Mesenteric fat pad (tissue), 1 donor: ENCODE measurements around the gene RELB. TPM values are rescaled to one million over a fixed set of nuclear protein-coding genes. Genes with fewer than 3 reads are reported as not detected.

Experiments
- DNase-seq: peaks from one replicate; pipeline ENCODE4 v3.0.0-alpha.2; 2020; ENCODE audit warnings: low spot score
- total RNA-seq: library from RNA; stranded (reverse); fragmentation: NEBNext Ultra II Directional; extraction: Animal tissue kit (Norgen Biotek cat#: 25700); gene quantifications from one replicate; pipeline ENCODE4 v1.2.1, GENCODE V29; 2021
- donor health status: DM: yes; HTN: yes; CAD: no.

The RELB gene
- total RNA-seq, 1 donor from 2014 or later, result 17.7 TPM

DNA sequence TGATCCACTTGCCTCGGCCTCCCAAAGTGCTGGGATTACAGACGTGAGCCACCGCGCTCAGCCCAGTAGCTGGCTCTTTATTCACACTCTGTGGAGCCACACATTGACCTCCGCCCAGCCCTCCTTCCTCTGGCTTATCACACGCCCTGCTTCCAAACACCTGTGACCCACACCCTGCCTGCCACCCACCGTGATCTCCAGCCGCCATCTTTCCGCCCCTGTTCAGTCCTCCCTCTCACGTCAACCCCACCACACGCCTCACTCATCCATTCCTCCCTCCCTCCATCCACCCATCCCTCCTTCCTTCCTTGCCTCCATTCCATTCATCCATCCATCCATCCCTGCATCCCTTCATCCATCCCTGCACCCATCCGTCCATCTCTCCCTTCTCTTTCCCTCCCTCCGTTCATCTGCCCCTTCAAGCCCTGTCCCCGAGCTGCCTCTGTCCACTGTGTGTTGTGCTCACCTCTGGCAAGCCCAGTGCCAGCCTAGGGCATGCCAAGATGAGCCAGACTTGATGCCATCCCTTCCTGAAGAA is 57.4 kb downstream of the RELB start:
- no peak for DNase-seq

DNA sequence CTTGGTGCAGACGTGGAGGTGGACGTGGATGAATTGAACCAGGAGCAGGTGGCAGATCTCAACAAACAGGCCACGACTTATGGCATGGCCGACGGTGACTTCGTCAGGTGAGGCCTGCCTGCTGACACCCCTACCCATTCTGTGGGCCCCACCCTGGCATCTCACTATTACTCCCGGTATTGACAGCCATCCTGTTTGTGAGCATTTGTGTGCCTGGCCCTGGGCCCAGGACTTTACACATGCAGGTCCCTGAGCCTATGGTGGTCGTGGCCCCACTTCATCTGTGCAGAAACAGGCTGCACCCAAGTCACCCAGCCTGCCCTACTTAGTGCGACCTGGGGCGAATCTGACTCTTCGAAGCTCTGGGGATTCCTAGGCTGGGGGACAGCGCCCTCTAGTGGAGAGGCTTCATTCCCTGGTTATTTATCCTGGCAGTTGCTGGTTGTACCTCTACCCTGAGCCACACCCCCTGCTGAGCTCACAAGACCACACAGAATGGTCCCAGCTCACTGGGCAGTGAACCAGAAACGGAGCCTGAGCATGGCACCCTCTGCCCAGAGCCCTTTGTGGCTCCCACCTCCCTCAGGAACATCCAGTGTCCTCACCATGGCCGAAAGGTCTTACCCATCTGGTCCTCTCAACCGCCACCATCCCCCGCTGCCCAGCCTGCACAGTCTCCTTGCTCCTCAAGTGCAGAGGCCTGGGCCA is 58.1 kb downstream of the RELB start:
- DNase-seq, result no peak

DNA sequence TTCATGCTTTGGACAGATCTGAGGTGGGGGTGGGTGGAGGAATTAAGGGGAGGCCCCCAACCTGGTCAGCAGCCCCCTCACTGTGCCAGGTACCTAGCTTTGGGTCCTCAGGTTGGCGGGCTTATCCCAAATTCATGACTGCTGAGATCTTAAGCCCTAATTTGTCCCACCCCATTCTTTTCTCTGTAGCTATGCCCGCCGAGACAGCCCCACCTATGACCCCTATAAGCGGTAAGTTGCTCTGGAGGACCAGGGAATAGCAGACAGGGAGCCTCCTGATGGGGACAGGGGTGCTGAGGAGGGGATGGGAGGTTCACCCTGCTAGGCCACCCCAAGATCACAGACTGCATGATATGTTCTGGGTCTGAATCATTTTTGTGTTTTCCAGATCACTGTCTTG is 60.7 kb downstream of the RELB start:
- no peak for DNase-seq

DNA sequence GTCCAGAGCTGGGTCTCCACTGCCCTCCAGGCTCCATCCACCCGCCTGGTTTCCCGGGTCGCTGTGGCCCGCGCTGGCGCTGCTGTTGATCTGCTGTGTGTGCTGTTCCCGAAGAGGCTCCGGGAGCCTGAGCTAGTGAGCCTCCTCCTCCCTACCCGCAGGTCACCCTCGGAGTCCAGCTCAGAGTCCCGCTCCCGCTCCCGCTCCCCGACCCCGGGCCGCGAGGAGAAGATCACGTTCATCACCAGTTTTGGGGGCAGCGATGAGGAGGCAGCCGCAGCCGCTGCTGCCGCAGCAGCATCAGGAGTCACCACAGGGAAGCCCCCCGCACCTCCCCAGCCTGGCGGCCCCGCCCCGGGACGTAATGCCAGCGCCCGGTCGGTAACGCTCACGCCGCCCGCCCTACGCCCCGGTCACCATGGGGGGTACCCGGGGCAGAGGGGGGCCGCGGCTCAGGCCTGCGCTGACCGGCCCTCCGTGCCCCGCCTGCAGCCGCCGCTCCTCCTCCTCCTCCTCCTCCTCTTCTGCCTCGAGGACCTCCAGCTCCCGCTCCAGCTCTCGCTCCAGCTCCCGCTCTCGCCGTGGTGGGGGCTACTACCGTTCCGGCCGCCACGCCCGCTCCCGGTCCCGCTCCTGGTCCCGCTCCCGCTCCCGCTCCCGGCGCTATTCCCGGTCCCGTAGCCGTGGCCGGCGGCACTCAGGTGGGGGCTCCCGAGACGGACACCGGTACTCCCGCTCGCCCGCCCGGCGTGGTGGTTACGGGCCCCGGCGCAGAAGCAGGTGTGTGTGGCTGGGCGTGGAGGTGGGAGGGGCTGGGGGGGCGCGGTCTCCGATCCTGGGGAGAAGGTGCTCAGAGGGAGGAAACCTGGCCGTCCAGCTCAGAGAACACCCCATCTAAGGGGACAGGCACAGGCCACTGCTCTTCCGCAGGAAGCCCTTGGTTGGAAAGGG is 62.9 kb downstream of the RELB start:
- no peak for DNase-seq

DNA sequence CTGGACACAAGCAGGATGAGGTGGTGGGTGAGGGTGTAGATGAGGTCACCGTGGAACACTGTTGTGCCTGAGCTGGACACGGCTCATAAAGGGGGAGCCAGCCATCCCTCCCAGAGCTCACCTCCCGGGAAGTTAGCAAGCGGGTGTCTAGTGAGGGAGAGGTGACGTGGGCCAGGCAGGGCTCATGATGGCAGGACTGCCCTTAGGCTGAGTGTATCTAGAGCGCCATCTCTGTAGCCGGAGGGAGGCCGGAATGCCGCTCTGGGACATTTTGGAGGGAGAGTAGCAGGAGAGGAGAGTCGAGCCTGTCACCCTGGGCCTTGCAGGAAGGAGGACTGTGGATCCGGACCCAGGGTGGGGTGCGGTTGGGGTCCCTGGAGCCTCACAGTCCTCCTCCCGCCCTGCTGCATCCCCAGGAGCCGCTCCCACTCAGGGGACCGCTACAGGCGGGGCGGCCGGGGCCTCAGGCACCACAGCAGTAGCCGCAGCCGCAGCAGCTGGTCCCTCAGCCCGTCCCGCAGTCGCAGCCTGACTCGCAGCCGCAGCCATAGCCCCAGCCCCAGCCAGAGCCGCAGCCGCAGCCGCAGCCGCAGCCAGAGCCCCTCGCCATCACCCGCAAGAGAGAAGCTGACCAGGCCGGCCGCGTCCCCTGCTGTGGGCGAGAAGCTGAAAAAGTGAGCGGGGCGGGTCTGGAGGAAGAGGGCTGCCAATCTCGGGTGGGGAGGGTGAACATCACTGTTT is 65.8 kb downstream of the RELB start:
- DNase-seq, result no peak

DNA sequence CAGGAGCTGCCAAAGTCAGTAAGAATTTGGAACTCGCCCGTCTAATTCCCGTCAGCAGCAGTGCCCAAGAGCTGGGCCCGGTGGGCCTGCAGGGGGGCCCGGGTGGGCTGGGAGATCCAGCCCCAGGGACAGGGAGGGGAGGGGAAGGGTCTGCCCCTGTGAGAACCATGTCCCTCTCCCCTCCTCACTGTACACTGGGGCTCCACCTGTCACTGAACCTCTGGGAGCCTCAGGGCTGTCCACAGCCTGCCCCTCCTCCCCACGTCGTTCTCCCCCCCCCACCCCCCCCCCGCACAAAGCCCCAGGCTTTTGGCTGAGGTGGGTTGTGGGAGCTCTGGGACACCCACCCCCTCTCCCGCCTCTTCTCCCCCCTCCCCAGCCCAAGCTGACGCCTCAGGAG is 66.8 kb downstream of the RELB start:
- no peak for DNase-seq

DNA sequence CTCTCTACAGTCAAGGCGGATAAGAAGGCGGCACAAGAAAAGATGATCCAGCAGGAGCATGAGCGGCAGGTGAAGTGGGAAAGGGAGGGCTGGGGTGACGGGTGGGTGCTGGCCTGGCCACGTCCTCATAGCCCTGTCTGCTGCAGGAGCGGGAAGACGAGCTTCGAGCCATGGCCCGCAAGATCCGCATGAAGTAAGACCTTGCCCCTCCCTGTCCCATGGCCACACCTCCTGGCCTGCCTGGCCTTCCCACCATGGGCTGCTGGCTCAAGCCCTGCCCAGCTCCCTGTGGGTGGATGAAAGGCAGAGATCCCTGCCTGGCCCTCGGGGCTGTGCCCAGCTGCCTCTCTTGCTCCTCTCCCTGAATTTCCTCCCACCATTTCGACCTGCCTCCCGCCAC is 67.8 kb downstream of the RELB start:
- DNase-seq, result no peak

DNA sequence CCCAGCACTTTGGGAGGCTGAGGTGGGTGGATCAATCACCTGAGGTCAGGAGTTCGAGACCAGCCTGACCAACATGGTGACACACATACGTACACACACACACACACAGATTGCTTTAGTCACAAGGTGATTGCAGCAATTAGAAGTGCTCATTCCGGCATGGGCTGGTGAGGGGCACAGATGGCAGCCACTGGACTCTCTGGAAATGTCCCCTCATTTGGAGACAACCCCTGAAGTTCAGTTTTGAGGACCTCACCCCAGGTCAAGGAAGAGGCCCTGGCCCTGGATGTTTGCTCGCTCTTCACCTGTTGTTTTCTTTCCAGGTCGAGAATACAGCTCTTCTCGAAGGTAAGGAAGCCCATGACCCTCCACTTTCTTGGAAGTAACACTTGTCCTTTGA is 69.0 kb downstream of the RELB start:
- DNase-seq, result no peak

DNA sequence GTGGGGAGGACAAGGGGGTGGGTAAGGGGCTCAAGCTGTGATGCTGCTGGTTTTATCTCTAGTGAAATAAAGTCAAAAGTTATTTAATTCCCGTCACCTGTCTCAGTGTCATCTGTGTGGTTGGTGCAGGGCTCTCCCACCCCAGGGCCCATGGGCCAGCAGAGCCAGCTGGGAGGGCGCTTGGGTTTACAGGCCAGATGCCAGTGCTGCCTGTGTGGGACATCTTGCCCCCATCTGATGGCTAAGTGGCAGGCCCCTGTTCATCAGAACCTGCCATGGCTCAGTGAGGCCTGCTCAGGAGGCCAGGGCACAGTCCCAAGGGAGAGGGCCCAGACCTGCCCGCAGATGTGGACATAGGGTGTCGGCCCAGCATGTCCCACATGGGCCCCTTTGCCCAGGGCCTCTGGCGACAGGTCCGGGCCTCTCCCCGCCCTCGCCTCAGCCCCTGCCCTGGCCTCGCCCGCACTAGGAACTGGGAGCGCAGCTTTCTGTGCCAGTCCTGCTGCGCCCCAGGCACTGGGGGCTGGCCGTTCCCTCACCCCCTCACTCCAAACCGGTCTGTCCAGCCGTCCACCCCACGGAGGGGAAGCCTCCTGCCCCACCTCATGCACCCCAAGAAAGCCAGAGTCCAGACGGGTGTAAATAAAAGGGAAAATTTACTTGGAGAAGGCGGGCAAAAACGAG is 69.7 kb downstream of the RELB start:
- DNase-seq, result no peak

DNA sequence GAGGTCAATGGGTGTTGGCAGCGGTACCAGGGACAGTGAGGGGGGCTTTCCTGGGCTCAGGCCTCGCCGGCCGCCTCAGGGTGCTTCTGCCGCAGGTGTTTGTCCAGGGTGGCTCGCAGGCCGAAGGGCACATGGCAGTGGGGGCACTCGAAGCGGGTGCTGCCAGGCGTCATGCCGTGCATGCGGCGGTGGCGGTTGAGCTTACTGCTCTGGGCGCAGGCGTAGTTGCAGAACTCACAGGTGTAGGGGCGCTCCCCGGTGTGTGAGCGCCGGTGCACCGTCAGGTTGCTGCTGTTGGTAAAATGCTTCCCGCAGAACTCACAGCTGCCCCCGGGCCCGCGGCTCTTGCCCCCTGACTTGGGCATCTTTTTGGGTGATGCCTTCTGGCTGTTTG is 70.3 kb downstream of the RELB start:
- no peak for DNase-seq

DNA sequence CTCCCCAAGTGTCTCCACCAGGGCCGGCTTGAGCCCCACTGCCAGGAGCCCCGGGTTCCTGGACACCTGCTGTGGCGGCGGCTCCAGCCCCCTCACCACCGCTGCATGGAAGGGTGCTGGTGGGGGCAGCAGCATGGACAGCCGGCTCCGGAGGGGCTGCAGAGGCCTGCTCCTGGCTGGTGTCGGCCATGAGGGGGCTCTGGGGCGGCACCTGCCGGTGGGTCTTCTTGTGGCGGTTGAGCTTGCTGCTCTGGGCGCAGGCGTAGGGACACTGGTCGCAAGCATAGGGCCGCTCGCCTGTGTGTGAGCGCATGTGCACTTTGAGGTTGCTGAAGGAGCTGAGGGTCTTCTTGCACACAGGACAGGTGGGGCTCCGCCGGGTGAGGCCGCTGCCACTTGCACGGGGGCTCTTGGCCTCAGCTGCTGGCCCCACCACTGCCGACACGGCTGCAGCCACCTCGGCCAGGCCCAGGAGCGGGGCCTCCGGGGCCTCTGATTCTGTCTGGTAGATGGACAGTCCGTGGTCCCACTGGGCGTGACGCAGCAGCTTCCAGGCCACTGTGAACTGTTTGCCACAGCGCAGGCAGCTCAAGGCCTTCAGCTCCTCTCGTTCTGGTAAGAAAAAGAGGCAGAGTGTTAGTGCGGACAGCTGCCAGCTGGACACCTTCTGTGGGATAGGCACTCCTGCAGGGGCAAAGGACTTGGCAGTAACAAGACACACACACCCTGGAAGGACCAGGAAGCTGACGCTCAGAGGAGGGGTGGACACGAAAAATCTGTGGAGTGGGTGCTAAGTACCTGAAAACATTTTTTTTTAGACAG is 70.9 kb downstream of the RELB start:
- DNase-seq, result no peak

DNA sequence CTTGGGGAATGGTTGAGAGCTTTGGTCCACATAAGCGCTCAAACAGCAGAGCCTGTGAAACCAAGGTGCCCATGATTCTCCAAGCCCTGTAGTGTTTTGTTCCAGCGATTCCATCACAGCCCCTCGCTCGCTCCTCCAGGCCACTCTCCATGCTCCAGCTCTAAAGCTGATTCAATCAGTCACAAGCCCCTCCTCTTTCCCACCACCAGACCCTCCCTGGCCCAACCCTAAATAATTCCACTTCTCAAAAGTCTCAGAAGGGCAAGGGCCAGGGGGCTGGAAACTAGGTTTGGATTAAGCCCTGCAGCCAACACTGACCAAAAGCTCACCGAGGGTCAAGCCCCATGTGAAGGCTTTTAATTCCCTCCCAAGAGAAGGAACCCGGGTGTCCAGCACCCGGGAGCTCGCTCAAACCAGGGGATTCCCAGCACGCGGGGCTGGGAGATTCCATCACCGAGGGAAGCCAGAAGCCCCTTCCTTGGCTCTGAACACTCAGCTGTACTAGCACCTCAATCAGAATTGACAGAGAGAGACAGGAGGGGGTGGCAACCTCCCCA is 73.6 kb downstream of the RELB start:
- DNase-seq, result no peak

DNA sequence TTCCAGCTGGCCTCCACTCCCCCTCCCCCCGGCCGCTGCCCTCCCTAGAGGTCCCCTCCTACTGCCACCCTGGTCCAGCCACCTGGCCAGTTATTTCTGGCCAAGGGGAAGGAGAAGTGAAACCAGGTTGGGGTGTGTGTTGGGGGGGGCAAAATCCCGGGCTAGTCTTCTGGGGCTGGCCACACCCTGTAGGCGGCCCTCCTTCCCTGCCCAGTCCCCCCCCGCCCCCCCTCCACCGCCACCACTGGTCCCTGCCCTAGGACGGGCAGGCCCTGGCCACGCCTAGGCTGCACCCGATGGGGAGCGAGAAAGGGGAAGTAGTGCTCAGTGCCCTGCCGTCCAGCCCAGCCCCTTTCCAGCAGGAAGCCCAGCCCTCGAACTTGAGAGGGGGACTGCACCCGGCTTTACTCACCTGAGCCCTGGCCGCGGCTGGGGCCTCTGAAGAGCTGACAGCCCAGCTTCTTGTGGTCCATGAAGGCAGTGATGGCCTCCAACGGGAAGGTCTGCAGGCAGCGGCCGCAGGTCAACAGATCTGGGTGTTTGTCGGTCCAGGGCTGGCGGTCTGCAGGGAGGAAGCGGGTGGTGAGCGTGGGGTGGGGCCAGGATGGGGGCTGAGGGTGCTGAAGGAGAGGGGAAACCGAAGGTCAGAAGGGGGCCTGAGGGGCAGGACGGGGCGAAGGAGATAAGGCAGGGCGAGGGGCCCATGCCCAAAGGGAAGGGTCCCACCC is 74.2 kb downstream of the RELB start:
- DNase-seq, result peak; percentile 93

DNA sequence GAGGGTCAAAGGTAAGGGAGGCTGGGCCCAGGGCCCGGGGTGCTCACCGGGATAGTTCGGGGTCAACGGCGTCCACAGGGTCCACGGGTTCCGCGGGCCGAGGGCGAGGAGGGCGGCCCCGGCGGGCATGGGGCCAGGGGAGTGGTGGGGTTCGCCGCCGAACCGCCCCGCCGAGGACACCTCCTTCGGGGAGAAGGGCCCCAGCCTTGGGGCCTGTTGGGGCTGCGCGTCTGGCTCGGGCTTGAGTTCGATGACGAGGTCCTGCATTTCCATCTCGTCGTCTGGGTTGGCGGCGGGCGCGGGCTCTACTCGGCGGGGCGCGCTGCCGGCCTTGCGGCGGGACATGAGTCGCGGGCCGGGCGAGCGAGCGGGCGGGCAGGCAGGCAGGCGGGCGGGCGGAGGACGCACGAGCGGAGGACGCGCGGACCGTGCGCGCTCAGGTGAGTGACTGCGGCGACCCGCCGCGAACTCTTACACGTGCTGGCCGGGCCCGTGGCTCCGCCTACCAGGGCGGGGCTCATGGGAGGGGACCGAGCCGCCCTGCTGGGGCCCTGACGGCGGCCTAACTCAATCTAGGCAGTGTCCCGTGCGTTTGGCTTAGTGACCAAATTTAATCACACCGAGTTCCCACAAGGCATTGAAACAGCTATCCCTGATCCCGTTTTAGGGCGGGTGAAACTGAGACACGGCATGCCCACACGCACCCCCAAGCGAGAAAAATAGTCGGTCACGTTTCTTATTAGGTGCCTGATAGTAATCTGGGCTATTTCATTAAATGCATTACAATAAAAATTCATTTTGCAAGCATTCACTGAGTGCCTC is 75.0 kb downstream of the RELB start, which contains the start of gene ZNF296:
ZNF296 (minus strand) TSS at position 450 of the 822 bp plus-strand sequence; CDS start at position 345, 105 bp downstream.
- DNase-seq, result no peak

DNA sequence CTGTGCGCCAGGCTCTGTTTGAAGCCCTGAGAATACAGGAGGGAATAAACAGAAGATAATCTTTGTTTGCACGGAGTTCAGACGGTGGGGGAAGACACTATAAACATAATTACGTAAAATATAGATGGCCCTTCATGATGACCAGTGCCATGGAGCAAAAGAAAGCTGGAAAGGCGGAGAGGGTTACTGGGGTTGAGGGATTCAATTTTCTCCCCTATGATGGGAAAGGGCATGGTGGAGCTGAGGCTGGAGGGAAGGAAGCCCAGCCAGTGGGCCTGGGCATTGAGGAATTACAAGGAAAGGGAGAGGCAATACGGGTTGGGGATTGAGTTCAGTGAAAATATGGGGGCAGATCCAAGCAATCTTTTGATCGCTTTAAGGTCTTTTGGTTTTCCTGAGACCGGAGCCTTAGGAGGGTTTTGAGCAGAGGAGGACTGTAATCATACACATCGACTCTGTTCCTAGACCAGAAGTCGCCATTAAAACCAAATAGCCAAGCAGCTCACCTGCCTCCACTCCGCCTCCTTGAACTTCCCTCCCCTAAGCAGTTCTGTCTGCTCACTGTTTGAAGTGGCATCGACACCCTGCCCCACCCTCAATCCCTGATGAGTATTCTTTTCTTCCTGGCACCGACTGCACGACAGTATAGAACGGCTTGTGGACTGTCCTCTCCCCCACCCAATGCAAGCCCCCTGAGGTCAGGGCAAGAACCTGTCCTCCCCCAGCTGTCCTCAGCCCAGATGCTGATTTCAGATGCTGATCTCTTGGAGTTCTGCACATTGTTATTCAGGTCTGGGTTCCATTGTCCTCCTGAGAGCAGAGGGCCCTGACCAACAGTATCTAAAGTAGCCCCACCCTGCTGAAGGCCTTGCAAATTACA is 75.8 kb downstream of the RELB start:
- DNase-seq, result no peak

DNA sequence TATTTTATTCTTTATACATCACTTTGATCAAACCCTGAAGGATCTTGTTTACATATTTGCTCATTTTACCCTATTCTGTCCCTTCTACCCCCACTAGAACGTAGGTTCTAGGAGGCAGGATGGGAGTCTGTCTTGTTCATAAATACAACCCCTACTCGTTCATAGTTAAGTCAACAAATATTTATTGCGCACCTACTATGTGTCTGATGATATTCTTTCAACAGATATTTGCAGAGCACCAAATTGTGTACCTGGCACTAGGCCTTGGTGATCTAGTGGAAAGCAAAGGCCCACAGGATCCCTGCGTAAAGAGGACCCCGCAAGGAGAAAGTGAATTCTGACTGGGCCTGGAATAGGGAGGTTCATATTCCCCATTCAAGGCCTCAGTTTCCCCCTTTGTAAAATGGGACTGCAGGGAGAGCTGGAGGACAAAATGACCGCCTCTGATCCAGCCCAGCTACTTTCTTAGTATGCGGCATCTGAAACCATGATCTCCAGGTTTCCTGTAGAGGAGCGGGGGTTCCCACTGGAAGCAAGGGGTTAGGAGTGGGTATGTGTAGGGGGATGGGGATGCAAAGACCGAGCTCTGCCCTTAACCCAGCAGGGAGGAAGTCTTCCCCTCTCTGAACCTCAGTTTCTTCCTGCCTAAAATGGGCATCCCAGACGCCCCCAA is 77.3 kb downstream of the RELB start:
- no peak for DNase-seq
